NCI-H128 (cell line): ENCODE measurements around the gene TRPM3.
"Not testable (repeated sequence)": the region's sequence is repeated elsewhere in the genome, so short reads cannot be mapped to it uniquely, and the experiment has no call there.

Experiments
- DNase-seq: peaks from one replicate; lab custom pipeline; 2025; ENCODE audit not compliant: unreplicated experiment; lab: John Stamatoyannopoulos, UW

TRPM3 gene

DNA sequence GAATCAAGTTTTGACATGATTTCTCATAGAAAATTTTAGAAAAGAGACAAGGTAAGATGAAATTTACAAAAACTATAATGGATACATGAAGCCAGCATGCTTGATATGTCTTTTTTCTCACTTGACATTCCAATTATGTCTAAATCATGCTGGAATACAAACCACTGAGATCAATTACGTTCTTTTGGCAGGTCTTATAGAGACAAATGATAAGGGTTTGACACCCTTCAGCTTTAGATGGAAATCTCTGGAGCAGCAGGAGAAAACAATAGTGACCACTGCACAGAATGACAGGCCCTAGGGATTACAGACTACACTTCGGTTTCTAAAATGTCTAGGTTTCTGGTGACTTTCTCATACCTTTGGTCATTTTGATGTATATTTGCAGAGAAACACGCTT lies 342.9 kb downstream of the TRPM3 start:
- DNase-seq = no peak

DNA sequence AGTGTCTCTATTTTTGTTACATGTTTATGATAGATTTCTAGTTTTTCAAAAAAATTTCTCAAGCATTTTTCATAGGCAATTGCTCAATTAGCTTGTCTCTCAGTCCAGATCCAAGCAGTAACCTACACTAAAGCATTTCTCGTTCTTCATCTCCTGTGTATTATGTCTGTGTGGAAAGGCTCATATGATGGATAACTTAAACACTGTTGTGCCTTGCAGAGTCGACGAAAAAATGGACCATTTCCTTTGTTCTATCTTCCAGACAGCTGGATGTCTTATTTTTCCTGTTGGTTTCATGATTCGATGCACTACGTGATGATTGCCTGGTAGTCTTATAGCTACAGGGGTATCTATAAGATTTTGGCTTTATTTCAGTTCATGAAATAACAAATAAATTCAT lies 347.8 kb downstream of the TRPM3 start:
- no peak for DNase-seq

DNA sequence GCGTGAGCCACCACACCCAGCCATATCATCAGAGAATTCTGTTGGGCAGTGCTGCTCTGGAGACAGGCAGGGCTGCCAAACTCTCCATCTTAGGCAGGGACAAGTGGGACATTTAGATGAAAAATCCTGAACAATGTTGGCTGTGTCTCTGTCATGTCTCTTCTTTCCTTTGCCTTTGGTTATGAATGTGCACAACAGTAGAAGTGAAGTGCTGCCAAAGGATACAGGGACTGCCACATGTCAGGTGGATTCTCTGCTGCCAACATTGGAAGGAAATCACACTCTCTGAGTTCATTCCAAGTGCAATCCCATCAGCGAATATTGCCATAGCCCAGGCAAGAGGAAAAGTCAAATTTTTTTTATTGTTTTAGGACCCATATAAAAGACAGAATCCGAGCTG lies 348.8 kb downstream of the TRPM3 start:
- DNase-seq = no peak

DNA sequence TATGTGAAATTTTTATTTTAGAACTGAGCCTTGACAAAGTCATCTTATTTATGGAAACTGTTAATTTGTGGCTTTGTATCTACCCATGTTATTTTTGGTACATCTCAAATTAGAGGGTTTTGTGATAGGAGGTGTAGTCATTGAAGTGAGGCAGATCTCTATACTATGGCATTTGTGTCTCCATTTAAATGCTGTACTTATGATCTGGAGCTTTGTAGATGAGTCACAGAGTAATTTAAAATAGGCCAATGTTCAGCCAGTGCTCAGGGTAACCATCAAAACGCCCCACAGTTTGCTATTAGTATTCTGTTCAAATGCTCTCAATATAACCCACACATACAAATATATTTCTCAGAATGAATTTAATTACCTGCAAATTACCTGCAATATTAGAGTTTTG lies 355.5 kb downstream of the TRPM3 start:
- DNase-seq = no peak

DNA sequence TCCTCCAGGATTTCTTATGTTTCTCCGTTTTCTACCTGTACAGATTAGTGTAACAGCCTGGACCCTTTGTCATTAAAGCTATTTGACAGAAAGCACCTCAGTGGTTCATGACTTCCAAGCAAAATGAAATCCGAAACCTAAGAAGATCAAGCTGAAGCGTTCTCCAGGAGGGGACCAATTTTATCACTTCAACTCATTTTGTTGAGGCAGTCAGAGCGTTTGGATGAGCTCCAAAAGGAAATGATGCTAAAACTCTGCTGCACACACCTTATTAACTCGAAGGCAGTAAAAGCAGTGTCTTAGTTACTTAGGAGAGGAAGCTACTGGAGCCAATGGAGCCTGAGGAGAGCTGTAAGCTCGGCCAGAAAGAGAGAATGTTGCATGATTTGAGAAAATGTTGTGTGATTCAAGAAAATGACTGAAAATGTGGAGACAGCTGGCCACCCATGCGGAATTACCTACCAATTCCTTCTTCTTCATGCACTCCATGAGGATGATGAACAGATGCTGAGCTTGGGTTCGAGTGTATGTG lies 360.2 kb downstream of the TRPM3 start:
- no peak for DNase-seq

DNA sequence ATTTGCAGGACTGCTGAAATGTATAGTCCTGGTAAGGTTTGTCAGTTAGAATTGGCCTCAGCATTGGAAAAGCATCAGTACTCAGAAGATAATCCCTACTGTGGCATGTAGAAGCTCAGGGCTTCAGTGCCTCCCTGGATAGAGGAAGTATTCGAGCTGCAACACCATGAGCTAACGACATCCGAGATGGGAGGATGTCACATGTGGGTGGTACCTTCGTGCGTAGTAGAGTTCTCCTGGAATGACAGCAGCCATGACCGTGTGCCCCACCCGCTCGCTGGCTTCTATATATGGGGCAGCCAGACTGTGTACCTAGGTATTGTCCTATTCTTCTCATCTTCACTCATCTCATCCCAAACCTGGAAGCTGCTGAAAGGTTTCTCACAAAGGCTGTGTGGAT lies 361.2 kb downstream of the TRPM3 start:
- DNase-seq = no peak

DNA sequence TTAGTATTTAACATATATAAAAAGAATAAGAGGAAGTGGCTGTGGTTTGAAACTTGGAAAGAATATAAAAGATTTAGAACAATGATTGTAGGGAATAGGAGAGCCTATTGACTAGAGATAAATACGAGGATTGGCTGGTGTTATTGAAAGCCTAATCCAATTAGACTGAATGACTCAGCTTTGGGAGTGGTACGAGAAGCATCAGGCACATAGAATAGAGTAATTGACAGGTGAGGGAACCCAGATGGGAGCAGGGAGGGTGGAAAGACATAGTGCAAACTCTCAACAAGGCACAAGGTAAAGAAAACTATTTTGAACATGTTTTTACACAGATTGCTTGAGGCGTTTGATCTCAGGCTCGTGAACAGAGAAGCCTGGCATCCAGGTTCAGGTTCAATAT lies 368.1 kb downstream of the TRPM3 start:
- no peak for DNase-seq

DNA sequence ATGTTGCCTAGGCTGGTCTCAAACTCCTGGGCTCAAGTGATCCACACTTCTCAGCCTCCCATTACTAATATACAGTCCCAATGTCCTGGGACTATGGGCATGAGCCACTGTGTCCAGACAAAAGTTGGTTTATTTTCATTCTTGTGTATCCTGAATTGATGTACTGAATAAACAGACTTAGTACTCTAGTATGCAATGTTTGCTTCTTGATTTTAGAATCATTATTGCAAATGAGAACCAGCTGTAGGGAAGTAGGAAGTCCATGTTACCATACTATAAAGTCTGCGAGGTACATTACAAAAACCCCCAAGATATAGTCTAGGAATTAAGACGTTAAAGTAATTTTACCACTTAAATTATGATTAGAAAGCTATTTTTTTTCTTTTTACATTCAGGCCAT lies 372.4 kb downstream of the TRPM3 start:
- no peak for DNase-seq

DNA sequence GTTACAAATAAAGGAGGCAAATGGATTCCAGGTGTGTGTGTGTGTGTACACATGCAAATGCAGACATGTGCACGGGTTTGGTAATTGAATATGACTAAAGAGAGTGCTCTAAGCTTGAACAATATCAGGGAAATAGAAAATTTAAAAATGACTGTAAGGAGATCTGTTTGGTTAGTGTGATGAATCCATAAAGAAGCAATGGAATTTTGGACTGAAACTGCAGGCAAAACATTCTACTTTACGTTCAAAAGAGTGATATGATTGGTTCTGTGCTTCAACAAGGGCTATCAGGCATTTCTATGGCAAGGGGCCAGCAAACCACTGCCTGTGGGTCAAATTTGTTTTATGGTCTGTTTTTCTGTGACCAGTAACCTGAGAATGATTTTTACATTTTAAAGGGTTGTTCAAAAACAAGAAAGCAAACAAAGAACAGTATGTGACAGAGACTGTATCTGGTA lies 374.1 kb downstream of the TRPM3 start:
- no peak for DNase-seq

DNA sequence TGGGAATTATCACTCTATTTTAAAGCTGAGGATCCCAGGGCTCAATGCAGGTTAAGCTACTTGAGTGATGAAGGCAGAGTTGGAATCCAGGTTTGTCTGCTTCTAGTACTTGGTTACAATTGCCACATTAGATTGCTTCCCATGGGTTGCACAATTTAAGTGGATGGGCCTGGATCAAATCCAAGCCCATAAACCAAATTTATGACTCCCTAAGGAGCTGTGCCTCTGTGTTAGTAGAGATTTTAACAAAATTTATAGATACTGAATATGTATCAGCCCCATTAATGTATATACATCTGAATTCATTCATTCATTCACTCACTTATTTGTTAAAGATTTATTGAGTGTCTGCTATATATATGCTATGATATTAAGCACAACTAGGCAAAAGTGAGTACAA lies 374.7 kb downstream of the TRPM3 start:
- DNase-seq = peak; percentile 85

DNA sequence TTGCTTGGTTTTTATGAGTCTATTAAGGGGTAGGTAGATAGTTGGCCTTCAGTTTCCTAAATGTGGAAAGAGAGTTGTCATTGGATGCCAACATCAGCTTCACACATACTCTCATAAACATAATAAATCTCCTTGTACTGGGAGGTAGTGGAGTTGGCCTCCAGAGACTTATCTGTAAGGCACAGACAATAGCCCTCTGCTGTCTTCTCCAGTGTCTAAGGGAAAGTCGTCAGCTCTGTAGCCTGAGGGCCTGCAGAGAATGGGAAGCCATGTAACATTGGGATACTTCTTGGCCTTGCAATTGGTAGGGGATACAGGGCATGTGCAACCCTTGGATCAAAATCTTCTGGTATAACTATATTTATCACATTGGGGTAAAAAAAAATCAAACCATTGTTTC lies 375.1 kb downstream of the TRPM3 start:
- DNase-seq = no peak

DNA sequence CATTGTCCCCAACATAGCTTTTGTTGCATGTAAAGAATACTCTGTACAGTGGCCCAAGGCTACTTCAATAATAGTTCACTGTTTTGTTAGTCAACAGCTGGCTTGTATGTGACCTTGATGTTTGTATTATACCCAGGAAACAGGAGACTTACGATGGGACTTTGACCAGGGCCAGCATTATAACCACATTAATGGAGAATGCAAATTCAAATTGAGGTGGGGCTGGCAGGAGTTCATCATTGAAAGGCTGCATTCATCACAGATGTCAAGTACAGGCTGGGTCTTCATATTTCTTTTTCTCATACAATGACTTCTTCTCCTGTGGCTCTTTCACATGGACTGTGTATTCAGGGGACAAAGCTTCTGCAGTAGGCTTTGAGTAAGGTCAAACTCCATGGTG lies 396.6 kb downstream of the TRPM3 start:
- not testable (repeated sequence) for DNase-seq

DNA sequence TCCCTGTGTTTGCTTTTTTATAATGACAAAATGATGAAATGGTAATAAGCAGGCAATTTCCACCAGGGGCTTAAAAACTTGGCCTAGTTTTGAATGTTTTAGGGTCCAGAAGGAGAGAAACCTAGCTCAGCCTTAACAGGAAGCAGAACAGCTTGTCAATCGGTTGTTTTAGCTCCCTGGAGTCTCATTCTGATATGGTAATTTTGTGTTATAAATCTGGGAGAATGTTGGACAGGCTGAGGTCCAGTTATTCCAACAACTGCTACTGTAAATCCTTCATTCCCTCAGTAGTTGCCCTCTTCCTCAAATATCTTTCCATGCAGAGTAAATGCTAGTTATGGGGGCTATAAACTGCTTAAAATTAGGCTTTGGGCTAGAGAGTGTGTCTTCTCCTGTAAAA lies 397.4 kb downstream of the TRPM3 start:
- DNase-seq = not testable (repeated sequence)

DNA sequence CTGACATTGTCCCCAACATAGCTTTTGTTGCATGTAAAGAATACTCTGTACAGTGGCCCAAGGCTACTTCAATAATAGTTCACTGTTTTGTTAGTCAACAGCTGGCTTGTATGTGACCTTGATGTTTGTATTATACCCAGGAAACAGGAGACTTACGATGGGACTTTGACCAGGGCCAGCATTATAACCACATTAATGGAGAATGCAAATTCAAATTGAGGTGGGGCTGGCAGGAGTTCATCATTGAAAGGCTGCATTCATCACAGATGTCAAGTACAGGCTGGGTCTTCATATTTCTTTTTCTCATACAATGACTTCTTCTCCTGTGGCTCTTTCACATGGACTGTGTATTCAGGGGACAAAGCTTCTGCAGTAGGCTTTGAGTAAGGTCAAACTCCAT lies 414.6 kb downstream of the TRPM3 start:
- not testable (repeated sequence) for DNase-seq

DNA sequence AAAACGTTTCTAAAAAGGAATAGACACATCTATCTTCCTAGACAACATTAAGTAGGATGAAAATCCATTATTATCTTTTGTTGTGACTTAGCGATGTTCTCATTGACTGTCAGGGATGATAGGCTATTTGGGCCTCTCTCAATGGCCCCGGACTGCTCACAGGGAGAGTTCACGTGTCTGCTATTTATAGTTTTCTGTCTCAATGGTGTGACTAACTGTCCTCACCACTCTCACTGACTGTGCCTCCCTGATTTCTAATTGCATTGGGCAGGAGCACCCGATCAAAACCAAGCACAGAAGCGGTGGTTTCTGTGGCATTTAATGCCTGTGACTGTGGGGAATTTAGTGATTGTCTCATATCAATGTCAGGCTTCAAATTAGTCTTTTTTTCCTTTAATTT lies 420.3 kb downstream of the TRPM3 start:
- no peak for DNase-seq

DNA sequence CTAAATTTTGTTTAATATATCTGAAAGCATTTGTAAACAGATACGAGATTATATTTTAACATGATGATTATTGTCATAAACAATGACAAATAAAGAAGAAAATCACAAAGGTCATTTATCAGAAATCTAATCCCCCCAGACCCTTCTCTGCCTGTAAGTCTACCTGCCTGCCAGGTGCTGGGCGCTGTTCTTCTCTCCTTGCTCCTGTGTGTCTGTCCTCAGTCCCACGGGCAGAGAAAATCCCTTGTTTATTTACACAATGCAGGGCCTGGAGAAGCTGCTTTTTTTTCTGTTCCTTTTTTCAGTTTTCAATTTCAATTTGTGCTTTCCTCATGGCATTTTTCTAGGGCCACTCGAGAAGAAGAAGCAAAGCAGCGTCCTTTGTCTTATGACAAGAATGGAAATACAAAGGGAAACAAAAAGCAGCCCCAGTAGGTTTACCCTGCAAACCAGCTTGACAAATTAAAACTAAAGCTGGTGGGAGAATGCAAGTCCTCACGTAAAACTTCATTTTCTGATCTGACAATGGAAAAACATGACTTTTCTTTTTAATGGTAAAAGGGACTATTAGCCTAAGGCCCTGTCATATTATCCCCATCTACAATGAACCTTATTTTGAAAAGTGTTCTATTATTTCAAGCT lies 424.6 kb downstream of the TRPM3 start:
- DNase-seq = no peak

DNA sequence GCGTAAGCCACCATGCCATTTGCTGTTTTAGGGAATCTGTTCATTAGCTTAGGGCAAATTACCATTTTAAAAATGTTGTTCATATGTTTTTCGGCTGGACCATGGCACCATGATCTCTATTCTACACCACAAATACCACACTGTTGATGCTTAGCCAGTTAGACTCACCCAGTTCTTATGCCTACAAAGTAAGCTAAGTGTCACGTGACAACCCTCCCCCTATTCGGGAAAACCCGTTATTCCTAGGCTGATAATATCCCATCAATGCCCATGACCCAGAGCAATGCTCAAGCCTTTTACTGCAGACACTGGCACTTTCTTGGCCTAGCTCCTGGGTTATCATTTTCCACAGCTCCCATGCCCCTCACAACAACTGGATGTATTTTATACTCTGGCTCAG lies 426.7 kb downstream of the TRPM3 start:
- DNase-seq = no peak

DNA sequence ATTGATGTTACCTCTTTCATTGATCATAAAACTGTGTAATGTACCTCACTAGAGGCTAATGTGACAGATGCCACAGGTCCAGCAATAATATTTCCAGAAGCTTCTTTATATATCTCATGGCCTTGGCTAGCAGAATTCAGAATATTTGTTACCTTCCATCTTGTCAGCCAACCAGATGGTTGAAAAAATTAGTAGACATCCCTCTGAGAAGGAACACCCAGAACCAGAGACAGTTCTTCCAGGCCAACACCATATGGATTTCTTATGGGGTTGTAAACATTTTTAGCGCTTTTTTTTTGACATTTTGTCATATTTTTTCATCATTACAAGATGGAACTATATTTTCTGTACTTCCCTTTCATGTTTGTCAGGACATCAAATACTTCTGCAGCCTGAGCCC lies 428.2 kb downstream of the TRPM3 start:
- no peak for DNase-seq

DNA sequence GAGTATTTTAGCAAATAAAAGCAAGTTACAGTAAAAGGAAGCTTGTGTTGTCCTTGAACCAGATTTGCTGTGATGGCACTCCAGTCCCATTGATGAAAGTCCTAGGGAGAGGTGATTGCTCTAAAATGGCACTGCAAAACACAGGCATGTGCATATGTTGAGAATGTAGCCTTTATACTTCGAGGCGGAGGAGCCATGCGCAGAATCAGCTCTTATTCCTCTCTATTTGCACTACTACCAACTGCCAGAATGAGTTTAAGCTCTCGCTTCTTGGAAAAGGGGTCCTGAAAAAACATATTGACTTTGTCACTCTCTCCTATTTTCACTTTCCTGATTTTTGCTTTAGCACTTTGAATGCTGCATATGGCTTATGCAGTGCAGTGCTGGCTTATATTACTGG lies 429.0 kb downstream of the TRPM3 start:
- no peak for DNase-seq

DNA sequence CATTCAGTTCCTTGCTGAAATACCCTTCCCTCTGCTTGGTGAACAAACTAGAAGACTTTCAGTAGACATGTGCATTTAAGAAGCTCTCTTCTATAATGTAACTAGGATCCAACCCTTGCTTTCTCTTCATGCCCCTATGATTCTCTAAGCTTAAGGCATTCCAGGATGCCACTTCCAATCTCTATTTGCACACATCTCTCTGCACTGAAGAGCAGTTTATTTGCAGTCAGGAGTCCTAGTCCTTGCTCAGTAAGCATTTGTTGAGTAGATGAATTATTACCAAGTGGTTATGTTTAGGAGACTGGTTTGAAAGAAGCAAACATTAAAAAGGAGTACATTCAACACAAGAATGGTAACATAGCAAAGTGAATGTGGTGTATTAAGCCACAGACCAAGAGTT lies 432.7 kb downstream of the TRPM3 start:
- DNase-seq = no peak

DNA sequence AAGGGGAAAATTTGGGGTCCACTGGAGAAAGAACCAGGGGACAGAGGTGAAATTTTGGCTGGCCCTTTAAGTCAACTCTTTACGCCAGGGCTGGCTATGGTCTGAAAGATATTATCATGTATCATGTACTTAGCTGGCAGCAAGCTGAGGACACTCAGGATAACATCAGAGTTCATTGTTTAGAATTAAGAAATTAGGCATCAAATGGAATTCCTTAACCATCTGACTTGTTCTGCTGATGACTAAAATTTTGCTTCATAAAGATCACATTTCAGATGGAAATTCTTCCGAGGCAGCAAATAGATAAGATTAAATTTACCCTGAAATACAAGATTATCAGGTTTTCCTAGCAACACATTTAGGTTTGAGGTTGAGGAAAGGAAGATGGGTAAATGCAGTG lies 437.6 kb downstream of the TRPM3 start:
- DNase-seq = no peak

DNA sequence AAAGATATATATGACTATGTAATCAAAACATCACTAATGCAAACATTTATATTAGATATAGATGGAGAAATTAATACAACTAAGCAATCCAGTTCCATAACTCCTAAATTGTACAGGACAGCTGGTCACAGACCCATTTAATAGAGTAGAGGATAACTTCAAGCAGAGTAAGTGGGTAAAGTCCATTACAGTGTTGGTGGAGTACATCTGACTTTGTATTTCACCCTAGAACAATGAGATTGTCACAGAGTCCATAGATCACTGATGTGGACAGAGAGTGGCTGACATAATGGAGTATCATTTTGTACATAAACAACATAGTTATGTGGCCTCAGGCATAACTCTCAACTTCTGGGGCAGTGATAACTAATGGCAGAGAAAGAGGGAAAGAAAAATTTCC lies 439.1 kb downstream of the TRPM3 start:
- no peak for DNase-seq

DNA sequence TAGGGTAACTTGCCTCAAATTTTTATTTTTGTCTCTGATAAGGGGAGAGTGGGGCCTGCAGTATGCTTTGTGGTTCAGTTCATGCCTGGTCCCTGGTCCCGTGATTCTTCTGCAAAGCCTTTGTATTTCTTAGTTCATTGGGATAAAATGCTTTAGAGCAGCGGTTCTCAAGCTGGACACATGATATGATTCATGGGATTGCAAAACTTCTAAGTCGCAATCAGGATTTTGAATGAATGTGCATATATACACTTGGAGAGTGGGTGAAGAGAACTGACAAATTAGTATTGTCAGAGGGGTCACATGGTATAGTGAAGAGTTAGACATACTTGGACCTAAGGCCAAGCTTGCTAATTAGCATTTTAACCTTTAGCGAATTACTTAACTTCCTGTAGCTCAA lies 441.6 kb downstream of the TRPM3 start:
- DNase-seq = no peak
